ENCODE measurements around the gene ANXA10. TPM values are rescaled to one million over a fixed set of nuclear protein-coding genes. Genes with fewer than 3 reads are reported as not detected.
"Not testable (repeated sequence)": the region's sequence is repeated elsewhere in the genome, so short reads cannot be mapped to it uniquely, and the experiment has no call there.

The ANXA10 gene
- total and polyA plus RNA-seq, 2 of the 4 experiments (the other 2 are of a cell fraction), result 0.44 to 0.72 TPM

GRCh38 chr4:168109527-168109926 is 17.2 kb downstream of the ANXA10 start:
- ATAC-seq (ENCODE audit: low read depth), result no peak
- no peak overlapping the region for H3K4me3 ChIP-seq (ENCODE audit: insufficient read depth, low read depth, low read length)
- no peak overlapping the region for H4K5ac ChIP-seq (ENCODE audit: low read depth, low read length)
- intact Hi-C loops (cut with micrococcal nuclease) (no loop called here), dilution Hi-C loops (cut with HindIII; ENCODE audit: low sequenced_read_pairs, unreplicated experiment) (no loop called here), in situ Hi-C loops (cut with MboI; ENCODE audit: low sequenced_read_pairs) (no loop called here)
- no peak overlapping the region for H3K4me2 ChIP-seq (ENCODE audit: low read depth, low read length)
- no peak overlapping the region for H2BK5ac ChIP-seq (ENCODE audit: low read depth, low read length, poor library complexity, severe bottlenecking)
- H2BK20ac ChIP-seq (ENCODE audit: low read depth, low read length), result no peak overlapping the region
- BruUV-seq (replicated peaks), result no TSS peak
- TF ChIP-seq CHD1 (IDR thresholded peaks at IDR 0.05; ENCODE audit: low read depth, low read length) (no peak), MAFK (IDR thresholded peaks at IDR 0.05; ENCODE audit: low read depth, low read length) (peak; percentile 94)
- no peak overlapping the region for H4K8ac ChIP-seq (ENCODE audit: low read depth in 2 of 2, low read length in 2 of 2)
- H4K91ac ChIP-seq (ENCODE audit: insufficient read depth, low read depth, low read length), result no peak overlapping the region
- no peak overlapping the region for H2BK120ac ChIP-seq (ENCODE audit: low read depth, low read length)
- no peak overlapping the region for H2AFZ ChIP-seq (replicated peaks; ENCODE audit: low read length, poor library complexity)
- no peak overlapping the region for H2BK15ac ChIP-seq (ENCODE audit: low read depth, low read length)
- ChIA-PET CTCF (no interaction called here), POLR2A (ENCODE audit: unreplicated experiment) (no interaction called here)
- H3K9me3 ChIP-seq (ENCODE audit: control insufficient read depth, insufficient read depth, low read length), result no peaks in the 10 kb centered on the region
- H3K27me3 ChIP-seq (ENCODE audit: control insufficient read depth, insufficient read depth, low read length), result no peaks in the 10 kb centered on the region
- no peak overlapping the region for H3K27ac ChIP-seq (ENCODE audit: insufficient read depth, low read length)
- no peaks in the 10 kb centered on the region for H3K36me3 ChIP-seq (ENCODE audit: control insufficient read depth, insufficient read depth, low read length)
- no peak for DNase-seq
- H3K4ac ChIP-seq (ENCODE audit: low read depth, low read length), result no peak overlapping the region
- H2AK9ac ChIP-seq (replicated peaks; ENCODE audit: low read depth, low read length, poor library complexity), result no peak overlapping the region
- no peaks in the 10 kb centered on the region for H3K79me1 ChIP-seq (ENCODE audit: low read depth in 1 of 2, low read length in 2 of 2)
- no peaks in the 10 kb centered on the region for H4K20me1 ChIP-seq (ENCODE audit: insufficient read depth, low read length)
- no peak overlapping the region for H3K56ac ChIP-seq (ENCODE audit: extremely low read depth, insufficient read depth, low read length)
- H3K9ac ChIP-seq (ENCODE audit: low read depth, low read length), result no peak overlapping the region
- H3K23ac ChIP-seq (ENCODE audit: low read depth, low read length), result no peak overlapping the region
- H3K14ac ChIP-seq (replicated peaks; ENCODE audit: low read depth, low read length), result no peak overlapping the region
- H3K18ac ChIP-seq (ENCODE audit: low read depth, low read length), result no peak overlapping the region
- no peaks in the 10 kb centered on the region for H3K9me1 ChIP-seq (ENCODE audit: insufficient read depth, low read length)
- no peak overlapping the region for H2AK5ac ChIP-seq (ENCODE audit: low read depth, low read length)
- H3K4me1 ChIP-seq (ENCODE audit: control insufficient read depth, insufficient read depth, low read length), result no peaks in the 10 kb centered on the region

- WGBS, 2 experiments (ENCODE audit: extremely low coverage in 2 of 2, insufficient read length in 1 of 2), result no CpG with 5 or more reads among the region's 1 CpG
- ATAC-seq (ENCODE audit: low read depth); CTCF ChIA-PET; DNase-seq; H2BK15ac ChIP-seq (ENCODE audit: low read depth, low read length); H3K56ac ChIP-seq (ENCODE audit: extremely low read depth, insufficient read depth, low read length); H3K14ac ChIP-seq (replicated peaks; ENCODE audit: low read depth, low read length); H2BK5ac ChIP-seq (ENCODE audit: low read depth, low read length, poor library complexity, severe bottlenecking); H4K5ac ChIP-seq (ENCODE audit: low read depth, low read length); dilution Hi-C loops (cut with HindIII; ENCODE audit: low sequenced_read_pairs, unreplicated experiment); H2BK20ac ChIP-seq (ENCODE audit: low read depth, low read length); H4K8ac ChIP-seq (ENCODE audit: low read depth in 2 of 2, low read length in 2 of 2); H3K36me3 ChIP-seq (ENCODE audit: control insufficient read depth, insufficient read depth, low read length); H3K23ac ChIP-seq (ENCODE audit: low read depth, low read length); H2AK9ac ChIP-seq (replicated peaks; ENCODE audit: low read depth, low read length, poor library complexity); H2AK5ac ChIP-seq (ENCODE audit: low read depth, low read length); H3K79me1 ChIP-seq (ENCODE audit: low read depth in 1 of 2, low read length in 2 of 2); H3K18ac ChIP-seq (ENCODE audit: low read depth, low read length); H2BK120ac ChIP-seq (ENCODE audit: low read depth, low read length); H3K27me3 ChIP-seq (ENCODE audit: control insufficient read depth, insufficient read depth, low read length); H3K4me2 ChIP-seq (ENCODE audit: low read depth, low read length); H4K91ac ChIP-seq (ENCODE audit: insufficient read depth, low read depth, low read length); H3K27ac ChIP-seq (ENCODE audit: insufficient read depth, low read length); in situ Hi-C loops (cut with MboI; ENCODE audit: low sequenced_read_pairs); POLR2A ChIA-PET (ENCODE audit: unreplicated experiment); H3K4ac ChIP-seq (ENCODE audit: low read depth, low read length); H2AFZ ChIP-seq (replicated peaks; ENCODE audit: low read length, poor library complexity); H3K9ac ChIP-seq (ENCODE audit: low read depth, low read length); H3K9me1 ChIP-seq (ENCODE audit: insufficient read depth, low read length); BruUV-seq (replicated peaks); H3K9me3 ChIP-seq (ENCODE audit: control insufficient read depth, insufficient read depth, low read length); intact Hi-C loops (cut with micrococcal nuclease); H3K4me3 ChIP-seq (ENCODE audit: insufficient read depth, low read depth, low read length); H3K4me1 ChIP-seq (ENCODE audit: control insufficient read depth, insufficient read depth, low read length); H4K20me1 ChIP-seq (ENCODE audit: insufficient read depth, low read length): not testable (repeated sequence)
These were observed 20.7 kb downstream of the ANXA10 start for GRCh38 chr4:168113059-168113458.
